SK-N-MC (cell line): ENCODE measurements around the gene ACOX1.

Experiments
- DNase-seq: peaks from one replicate; pipeline ENCODE4 v3.0.0-alpha.2; 2011; ENCODE audit warnings: low read depth, low spot score
- H3K27ac ChIP-seq: fragments of 200-600 bp; sonication (generic); 2 replicates; pipeline ENCODE4 v1.5.1; 2016; ENCODE audit warnings: mixed run types
- H3K36me3 ChIP-seq: fragments of 200-600 bp; sonication (generic); 2 replicates; pipeline ENCODE4 v1.6.1; 2017; ENCODE audit warnings: antibody characterized with exemption, low read length, mixed read lengths; ENCODE audit not compliant: insufficient read depth
- H3K4me3 ChIP-seq: fragments of 200-600 bp; sonication (generic); 2 replicates; pipeline ENCODE4 v1.5.1; 2016
- H3K9ac ChIP-seq: fragments of 200-600 bp; sonication (generic); 2 replicates; pipeline ENCODE4 v1.8.0; 2017; ENCODE audit warnings: mixed run types, mixed read lengths; ENCODE audit not compliant: insufficient read length
- H3K9me3 ChIP-seq: fragments of 200-600 bp; sonication (generic); 2 replicates; pipeline ENCODE4 v1.6.1; 2017; ENCODE audit warnings: low read depth, mild to moderate bottlenecking, antibody characterized with exemption, low read length, moderate library complexity, mixed read lengths
- EZH2 ChIP-seq: fragments of 200-600 bp; sonication (generic); IDR thresholded peaks from one replicate; pipeline ENCODE4 v1.6.1; 2017; ENCODE audit warnings: antibody characterized with exemption
- FOXP2 ChIP-seq: optimal IDR thresholded peaks from 2 replicates; pipeline ENCODE3; 2011; ENCODE audit warnings: mild to moderate bottlenecking, moderate library complexity; ENCODE audit not compliant: insufficient read depth; ENCODE audit errors: extremely low read length, control extremely low read depth
- POLR2AphosphoS5 ChIP-seq: IDR thresholded peaks from 2 replicates; pipeline ENCODE4 v1.6.1; 2012; ENCODE audit warnings: mild to moderate bottlenecking, low read depth, low read length, borderline replicate concordance

The ACOX1 gene

DNA sequence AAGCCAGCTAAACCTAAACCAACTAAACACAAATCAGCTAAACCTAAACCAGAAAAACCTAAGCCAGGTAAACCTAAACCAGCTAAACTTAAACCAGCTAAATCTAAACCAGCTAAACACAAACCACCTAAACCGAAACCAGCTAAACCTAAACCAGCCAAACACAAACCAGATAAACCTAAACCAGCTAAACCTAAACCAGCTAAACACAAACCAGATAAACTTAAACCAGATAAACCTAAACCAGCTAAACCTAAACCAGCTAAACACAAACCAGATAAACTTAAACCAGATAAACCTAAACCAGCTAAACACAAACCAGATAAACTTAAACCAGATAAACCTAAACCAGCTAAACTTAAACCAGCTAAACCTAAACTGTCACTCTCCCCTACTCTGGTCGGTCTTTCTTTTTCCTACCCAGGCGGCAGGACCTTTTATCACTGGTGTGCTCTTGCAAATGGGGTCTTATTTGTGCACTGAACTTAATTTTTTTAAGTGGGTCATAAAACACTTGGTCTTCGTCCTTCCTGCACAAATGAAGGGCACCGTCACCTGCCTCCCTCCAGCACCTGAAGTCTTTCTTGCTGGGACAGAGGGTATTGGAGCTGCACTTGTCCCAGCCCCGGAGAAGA is 41.0 kb upstream of the ACOX1 start:
- H3K9me3 ChIP-seq, result no peaks in the 10 kb centered on the region
- H3K9ac ChIP-seq, result no peak overlapping the region
- no peaks in the 10 kb centered on the region for H3K36me3 ChIP-seq
- no peak for DNase-seq
- no peak overlapping the region for H3K27ac ChIP-seq
- no peak overlapping the region for H3K4me3 ChIP-seq
- TF ChIP-seq EZH2, result no peak
- TF ChIP-seq FOXP2, result no peak
- TF ChIP-seq POLR2AphosphoS5, result no peak

DNA sequence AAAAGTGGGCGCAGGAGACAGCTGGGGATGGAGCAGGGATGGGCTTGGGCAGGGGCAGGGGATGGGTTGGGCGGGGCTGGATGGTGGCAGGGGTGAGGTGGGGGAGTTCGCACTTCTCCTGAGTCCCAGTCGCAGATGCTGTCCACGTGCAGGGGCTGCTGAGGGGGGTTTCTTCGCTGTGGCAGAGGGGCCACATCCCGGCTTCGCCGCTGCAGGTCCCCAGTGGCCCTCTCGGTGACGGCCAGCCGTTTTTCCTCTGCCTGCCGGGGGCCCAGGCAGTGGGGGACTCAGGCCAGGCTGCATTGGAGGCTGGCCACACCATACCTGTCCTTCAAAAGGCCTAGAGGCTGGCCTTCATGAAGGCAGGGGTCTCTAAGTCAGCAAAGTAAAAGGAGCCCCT is 39.8 kb upstream of the ACOX1 start:
- no peaks in the 10 kb centered on the region for H3K36me3 ChIP-seq
- H3K9ac ChIP-seq, result no peak overlapping the region
- no peaks in the 10 kb centered on the region for H3K9me3 ChIP-seq
- DNase-seq, result no peak
- H3K27ac ChIP-seq, result no peak overlapping the region
- H3K4me3 ChIP-seq, result no peak overlapping the region
- TF ChIP-seq POLR2AphosphoS5 (no peak), FOXP2 (no peak), EZH2 (no peak)

DNA sequence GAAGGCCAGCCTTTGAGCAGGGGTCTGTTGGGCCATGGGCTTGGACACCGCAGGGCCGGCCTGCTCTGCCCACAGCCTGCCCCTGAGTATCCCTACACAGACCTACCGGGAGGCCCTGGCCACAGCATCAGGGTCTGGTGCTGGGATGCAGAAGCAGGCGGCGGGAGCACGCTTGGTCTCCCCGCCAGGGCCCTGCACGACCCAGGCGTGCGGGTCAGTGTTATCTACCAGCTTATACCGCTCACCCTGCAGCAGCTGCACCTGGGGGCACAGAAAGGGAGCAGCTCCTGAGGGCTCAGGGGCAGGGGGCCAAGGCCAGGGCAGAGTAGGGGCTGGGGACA is 39.3 kb upstream of the ACOX1 start:
- TF ChIP-seq FOXP2 (no peak), EZH2 (no peak), POLR2AphosphoS5 (no peak)
- Histone ChIP-seq H3K27ac (no peak overlapping the region), H3K4me3 (no peak overlapping the region), H3K9me3 (no peaks in the 10 kb centered on the region), H3K9ac (no peak overlapping the region), H3K36me3 (no peaks in the 10 kb centered on the region)
- no peak for DNase-seq

DNA sequence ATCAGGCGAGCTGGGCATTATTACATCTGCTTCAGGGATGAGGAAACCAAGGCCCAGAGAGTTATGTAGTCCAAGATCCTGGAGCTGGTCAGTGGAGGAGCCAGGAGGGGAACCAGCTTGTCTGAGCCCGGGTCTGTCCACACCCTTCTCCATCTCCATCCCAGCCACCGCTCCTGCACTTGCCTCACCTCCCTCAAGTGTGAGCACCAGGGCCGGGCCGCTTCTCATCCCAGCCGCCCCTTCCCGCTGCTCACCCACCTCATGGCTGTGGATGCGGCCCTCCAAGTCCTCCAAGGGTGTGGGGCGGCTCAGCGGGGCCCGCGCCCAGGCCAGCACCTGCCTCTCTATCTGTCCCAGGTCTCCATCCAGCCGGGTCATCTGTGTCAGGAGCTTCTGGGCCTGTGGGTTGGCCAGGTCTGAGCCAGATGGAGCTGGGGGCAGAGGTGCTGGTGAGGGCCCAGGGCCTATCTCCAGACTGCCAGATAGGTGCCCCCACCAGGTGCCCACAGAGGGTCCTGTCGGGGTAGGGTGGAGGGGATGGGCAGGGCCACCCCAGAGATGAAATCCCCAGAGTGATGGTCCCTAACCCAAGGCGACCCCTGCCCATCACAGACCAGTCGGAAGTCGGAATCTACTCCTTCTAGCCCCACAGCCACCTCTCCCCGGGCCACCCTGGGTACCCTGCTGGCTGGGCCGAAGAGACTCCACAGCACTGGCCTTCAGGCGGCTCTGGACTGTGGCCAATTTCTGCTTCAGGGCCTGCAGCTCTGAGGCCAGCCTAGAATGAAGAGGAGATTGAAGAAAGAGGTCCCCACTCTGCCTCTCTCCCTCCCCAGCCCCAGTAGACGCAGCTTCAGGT is 38.7 kb upstream of the ACOX1 start:
- TF ChIP-seq POLR2AphosphoS5 (no peak), EZH2 (no peak), FOXP2 (no peak)
- no peak for DNase-seq
- Histone ChIP-seq H3K9me3 (no peaks in the 10 kb centered on the region), H3K9ac (no peak overlapping the region), H3K27ac (no peak overlapping the region), H3K36me3 (no peaks in the 10 kb centered on the region), H3K4me3 (no peak overlapping the region)

DNA sequence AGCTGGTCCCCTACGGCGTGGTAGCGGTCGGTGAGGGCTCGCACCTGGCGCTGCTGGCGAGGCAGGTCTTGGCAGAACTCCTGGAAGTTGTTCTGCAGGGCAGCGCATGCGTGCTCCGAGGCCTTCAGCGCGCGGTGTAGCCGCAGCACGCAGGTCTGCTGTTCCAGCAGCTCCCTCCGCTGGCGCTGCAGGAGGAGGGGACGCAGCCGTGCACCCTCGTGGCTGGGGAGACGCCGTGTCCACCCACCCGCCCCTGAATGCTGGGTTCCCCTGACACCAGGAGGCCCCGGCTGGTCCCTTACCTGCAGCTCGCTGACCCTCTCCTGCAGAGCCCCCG is 35.9 kb upstream of the ACOX1 start:
- no peak for DNase-seq
- Histone ChIP-seq H3K9ac (no peak overlapping the region), H3K4me3 (peak overlapping the region; percentile 58), H3K27ac (no peak overlapping the region), H3K36me3 (no peaks in the 10 kb centered on the region), H3K9me3 (no peaks in the 10 kb centered on the region)
- no peak for TF ChIP-seq EZH2
- no peak for TF ChIP-seq FOXP2
- no peak for TF ChIP-seq POLR2AphosphoS5

DNA sequence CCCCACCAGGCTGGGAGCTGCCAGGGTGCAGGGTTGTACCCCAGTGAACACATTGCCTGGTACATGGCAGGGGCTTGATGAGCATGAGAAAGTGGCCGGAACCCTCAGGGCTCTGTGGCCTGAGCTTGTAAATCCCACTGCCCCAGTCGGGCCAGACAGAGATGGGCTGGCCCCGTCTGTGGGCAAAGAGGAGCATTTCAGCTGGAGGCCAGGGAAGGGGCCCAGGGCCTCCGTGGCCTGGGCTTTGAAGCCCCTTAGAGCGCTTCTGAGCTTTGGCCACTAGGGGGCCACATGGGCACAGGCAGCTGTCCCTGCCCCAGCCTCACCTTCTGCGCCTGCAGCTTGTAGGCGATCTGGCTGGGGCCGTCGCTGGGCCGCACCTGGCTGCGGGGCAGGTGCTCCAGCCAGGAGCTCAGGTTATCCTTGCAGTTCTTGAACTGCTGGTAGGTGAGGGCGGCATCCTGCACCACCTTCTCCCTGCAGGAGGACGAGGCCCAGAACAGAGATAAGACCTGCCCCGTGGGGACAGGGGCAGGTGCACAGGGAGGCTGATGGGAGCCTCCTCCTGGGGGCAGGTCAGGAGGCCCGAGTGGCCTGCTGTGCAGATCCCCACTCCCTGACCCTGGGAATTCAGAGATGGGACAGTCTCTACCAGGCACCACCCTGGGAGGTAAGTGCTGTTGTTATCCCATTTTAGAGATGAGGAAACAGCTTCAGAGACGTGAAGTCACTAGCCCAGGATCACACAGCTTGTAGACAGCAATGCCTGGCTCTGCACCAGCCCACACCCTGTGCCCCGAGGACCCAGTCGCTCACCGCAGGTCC is 35.3 kb upstream of the ACOX1 start:
- DNase-seq, result no peak
- no peak for TF ChIP-seq POLR2AphosphoS5
- TF ChIP-seq FOXP2, result no peak
- TF ChIP-seq EZH2, result no peak
- H3K9ac ChIP-seq, result no peak overlapping the region

GRCh38 chr17:76013377-76013932 is 34.5 kb upstream of the ACOX1 start:
- H3K4me3 ChIP-seq, result no peak overlapping the region
- H3K9me3 ChIP-seq, result no peaks in the 10 kb centered on the region
- no peak for DNase-seq
- no peaks in the 10 kb centered on the region for H3K36me3 ChIP-seq
- TF ChIP-seq POLR2AphosphoS5 (no peak), FOXP2 (no peak), EZH2 (no peak)
- H3K9ac ChIP-seq, result no peak overlapping the region
- H3K27ac ChIP-seq, result no peak overlapping the region

More for the DNA sequence above, 35.3 kb upstream of the ACOX1 start:
- Histone ChIP-seq H3K36me3 (no peaks in the 10 kb centered on the region), H3K27ac (no peak overlapping the region), H3K9me3 (no peaks in the 10 kb centered on the region), H3K4me3 (peak overlapping the region; percentile 58)

- no peak for TF ChIP-seq FOXP2
- TF ChIP-seq EZH2, result no peak
- TF ChIP-seq POLR2AphosphoS5, result no peak
- no peak overlapping the region for H3K4me3 ChIP-seq
- H3K9me3 ChIP-seq, result no peaks in the 10 kb centered on the region
- no peak for DNase-seq
- H3K9ac ChIP-seq, result no peak overlapping the region
- no peak overlapping the region for H3K27ac ChIP-seq
- no peaks in the 10 kb centered on the region for H3K36me3 ChIP-seq
Measured at GRCh38 chr17:76011951-76012350, 33.0 kb upstream of the ACOX1 start.
